Muscle of arm (tissue), 12 donors: ENCODE results near the gene HINFP. TPM values are rescaled to one million over a fixed set of nuclear protein-coding genes. Genes with fewer than 3 reads are reported as not detected.
A peak's percentile ranks its signal among the peaks of the same experiment; 100 is the strongest.
"Not testable (repeated sequence)": the region's sequence is repeated elsewhere in the genome, so short reads cannot be mapped to it uniquely, and the experiment has no call there.

Experiments
- DNase-seq: peaks from one replicate; pipeline ENCODE4 v3.0.0-alpha.2; 2013
- polyA plus RNA-seq, 12 donors: library from polyadenylated mRNA; unstranded; fragments of 120-200 nt; gene quantifications; one replicate each; pipeline ENCODE4 v1.2.1, GENCODE V29; 2013; ENCODE audit not compliant: insufficient read length in 12 of 12

The HINFP gene
- polyA plus RNA-seq, 12 donors = 14.1 to 28.4 (median 18.9) TPM; not detected in 1

- no peak for DNase-seq
Observed at GRCh38 chr11:119116601-119117000, 4.8 kb upstream of the HINFP start.

- no peak for DNase-seq
Observed at GRCh38 chr11:119117004-119117706, 4.2 kb upstream of the HINFP start.

GRCh38 chr11:119118227-119118626 lies 3.2 kb upstream of the HINFP start:
- no peak for DNase-seq

GRCh38 chr11:119118946-119119345 lies 2.4 kb upstream of the HINFP start:
- DNase-seq = no peak

- no peak for DNase-seq
Observed at GRCh38 chr11:119120639-119121007, 757 bp upstream of the HINFP start.

- DNase-seq = no peak
Observed at GRCh38 chr11:119121811-119122124, 388 bp downstream of the HINFP start.

GRCh38 chr11:119125821-119126220 lies 4.4 kb downstream of the HINFP start:
- no peak for DNase-seq

- DNase-seq = no peak
Observed at GRCh38 chr11:119126675-119127268, 5.4 kb downstream of the HINFP start.

- no peak for DNase-seq
Observed at GRCh38 chr11:119130662-119131061, 9.3 kb downstream of the HINFP start.

- no peak for DNase-seq
Observed at GRCh38 chr11:119134389-119134978, 13.1 kb downstream of the HINFP start.

- DNase-seq = not testable (repeated sequence)
Observed at GRCh38 chr11:119139276-119139675, 17.9 kb downstream of the HINFP start.

GRCh38 chr11:119144825-119145486 lies 23.6 kb downstream of the HINFP start:
- DNase-seq = peak; percentile 54

- DNase-seq = no peak
Observed at GRCh38 chr11:119145551-119145950, 24.2 kb downstream of the HINFP start.

- no peak for DNase-seq
Observed at GRCh38 chr11:119147604-119148333, 26.4 kb downstream of the HINFP start.

GRCh38 chr11:119148720-119149017 lies 27.3 kb downstream of the HINFP start:
- DNase-seq = no peak

- no peak for DNase-seq
Observed at GRCh38 chr11:119149018-119149785, 27.8 kb downstream of the HINFP start, which contains the start of gene ABCG4. ABCG4 (plus strand) TSS chr11:119149052; CDS start chr11:119149966, 914 bp downstream.

- no peak for DNase-seq
Observed at GRCh38 chr11:119149786-119150275, 28.5 kb downstream of the HINFP start.

- no peak for DNase-seq
Observed at GRCh38 chr11:119152043-119152442, 30.7 kb downstream of the HINFP start.

GRCh38 chr11:119152604-119153003 lies 31.2 kb downstream of the HINFP start:
- no peak for DNase-seq

- no peak for DNase-seq
Observed at GRCh38 chr11:119153049-119153818, 31.9 kb downstream of the HINFP start.

- no peak for DNase-seq
Observed at GRCh38 chr11:119154178-119154577, 32.8 kb downstream of the HINFP start.
